ENCODE results near the gene TBL1X.
"Not testable (repeated sequence)": the region's sequence is repeated elsewhere in the genome, so short reads cannot be mapped to it uniquely, and the experiment has no call there.

TBL1X gene

GRCh38 chrX:9758021-9758638 is 293.3 kb downstream of the TBL1X start:
- no peak for DNase-seq (ENCODE audit: low read depth, low spot score)

- DNase-seq (ENCODE audit: low read depth, low spot score): no peak
Observed at GRCh38 chrX:9759337-9759736, 294.5 kb downstream of the TBL1X start.

GRCh38 chrX:9765072-9765736 is 300.3 kb downstream of the TBL1X start:
- peak; percentile 70 for DNase-seq (ENCODE audit: low read depth, low spot score)

- peak; percentile 46 for DNase-seq (ENCODE audit: low read depth, low spot score)
Observed at GRCh38 chrX:9765737-9766097, 300.9 kb downstream of the TBL1X start, which contains the start of gene GPR143. GPR143 (minus strand) TSS chrX:9765847; CDS start chrX:9765817, 30 bp downstream.

GRCh38 chrX:9767375-9767774 is 302.5 kb downstream of the TBL1X start:
- no peak for DNase-seq (ENCODE audit: low read depth, low spot score)

GRCh38 chrX:9768321-9768839 is 303.5 kb downstream of the TBL1X start:
- not testable (repeated sequence) for DNase-seq (ENCODE audit: low read depth, low spot score)

GRCh38 chrX:9770319-9770718 is 305.5 kb downstream of the TBL1X start:
- peak; percentile 49 for DNase-seq (ENCODE audit: low read depth, low spot score)

GRCh38 chrX:9772943-9773342 is 308.1 kb downstream of the TBL1X start:
- no peak for DNase-seq (ENCODE audit: low read depth, low spot score)

- DNase-seq (ENCODE audit: low read depth, low spot score): peak; percentile 26
Observed at GRCh38 chrX:9775930-9776329, 311.1 kb downstream of the TBL1X start.

- DNase-seq (ENCODE audit: low read depth, low spot score): no peak
Observed at GRCh38 chrX:9781941-9782340, 317.1 kb downstream of the TBL1X start.

- no peak for DNase-seq (ENCODE audit: low read depth, low spot score)
Observed at GRCh38 chrX:9784332-9784731, 319.5 kb downstream of the TBL1X start.

GRCh38 chrX:9785254-9785943 is 320.5 kb downstream of the TBL1X start:
- peak; percentile 25 for DNase-seq (ENCODE audit: low read depth, low spot score)

- peak; percentile 39 for DNase-seq (ENCODE audit: low read depth, low spot score)
Observed at GRCh38 chrX:9785944-9786797, 321.3 kb downstream of the TBL1X start, which contains the start of gene SHROOM2. SHROOM2 (plus strand) TSS chrX:9786429; CDS start chrX:9786546, 117 bp downstream.

GRCh38 chrX:9786798-9787635 is 322.2 kb downstream of the TBL1X start:
- DNase-seq (ENCODE audit: low read depth, low spot score): peak; percentile 64

- peak; percentile 43 for DNase-seq (ENCODE audit: low read depth, low spot score)
Observed at GRCh38 chrX:9788911-9789310, 324.1 kb downstream of the TBL1X start.

GRCh38 chrX:9789555-9789954 is 324.7 kb downstream of the TBL1X start:
- peak; percentile 87 for DNase-seq (ENCODE audit: low read depth, low spot score)
